ENCODE data around the gene RERG.

DNA sequence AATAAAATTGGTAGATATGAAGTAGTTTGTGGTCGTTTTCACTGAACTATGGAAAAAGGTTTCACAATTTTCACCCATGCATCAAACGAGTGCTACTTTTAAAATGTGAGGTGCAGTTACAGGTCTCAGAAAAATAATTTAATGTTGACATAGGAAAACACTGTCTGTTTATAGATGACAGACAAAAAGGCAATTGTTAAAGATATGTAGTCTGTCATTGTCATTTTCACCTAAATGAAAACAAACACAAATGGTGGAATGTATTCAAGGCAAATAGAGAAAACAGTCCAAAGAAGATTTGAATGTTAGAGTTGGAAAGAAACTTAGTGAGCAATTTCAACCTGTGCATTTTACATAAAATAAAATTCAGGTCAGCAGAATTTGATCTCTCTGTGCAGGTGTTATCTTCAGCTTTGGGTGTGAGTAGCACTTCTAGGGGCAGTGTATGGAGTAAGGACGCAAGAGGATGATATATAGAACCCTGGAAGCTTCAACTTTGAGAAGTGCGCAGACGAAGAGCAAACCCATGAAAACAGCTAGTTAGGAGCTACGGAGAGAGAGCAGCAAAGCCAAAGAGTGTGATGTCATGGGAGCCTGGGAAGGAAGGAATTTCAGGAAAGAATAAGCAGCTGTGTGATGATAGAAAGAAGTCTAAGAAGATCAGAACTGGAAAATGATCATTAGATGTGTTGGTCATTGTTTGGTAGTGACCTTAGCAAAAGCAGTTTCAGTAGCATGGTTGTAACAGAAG lies 6.2 kb downstream of the RERG start:
- TF ChIP-seq POLR2A (IDR thresholded peaks at IDR 0.05) = no peak
- TF ChIP-seq, protein P1, sequence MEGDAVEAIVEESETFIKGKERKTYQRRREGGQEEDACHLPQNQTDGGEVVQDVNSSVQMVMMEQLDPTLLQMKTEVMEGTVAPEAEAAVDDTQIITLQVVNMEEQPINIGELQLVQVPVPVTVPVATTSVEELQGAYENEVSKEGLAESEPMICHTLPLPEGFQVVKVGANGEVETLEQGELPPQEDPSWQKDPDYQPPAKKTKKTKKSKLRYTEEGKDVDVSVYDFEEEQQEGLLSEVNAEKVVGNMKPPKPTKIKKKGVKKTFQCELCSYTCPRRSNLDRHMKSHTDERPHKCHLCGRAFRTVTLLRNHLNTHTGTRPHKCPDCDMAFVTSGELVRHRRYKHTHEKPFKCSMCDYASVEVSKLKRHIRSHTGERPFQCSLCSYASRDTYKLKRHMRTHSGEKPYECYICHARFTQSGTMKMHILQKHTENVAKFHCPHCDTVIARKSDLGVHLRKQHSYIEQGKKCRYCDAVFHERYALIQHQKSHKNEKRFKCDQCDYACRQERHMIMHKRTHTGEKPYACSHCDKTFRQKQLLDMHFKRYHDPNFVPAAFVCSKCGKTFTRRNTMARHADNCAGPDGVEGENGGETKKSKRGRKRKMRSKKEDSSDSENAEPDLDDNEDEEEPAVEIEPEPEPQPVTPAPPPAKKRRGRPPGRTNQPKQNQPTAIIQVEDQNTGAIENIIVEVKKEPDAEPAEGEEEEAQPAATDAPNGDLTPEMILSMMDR (IDR thresholded peaks at IDR 0.05) = no peak
